Hepatocyte (in vitro differentiated cells): Measurements from ENCODE around the gene PLCB4.

Experiments used
- EZH2 ChIP-seq: fragments of 200-600 bp; sonication (generic); IDR thresholded peaks from 2 replicates; pipeline ENCODE4 v1.6.1; 2016; ENCODE audit warnings: antibody characterized with exemption, mild to moderate bottlenecking, borderline replicate concordance
- EZH2phosphoT487 ChIP-seq: fragments of 200-600 bp; sonication (generic); IDR thresholded peaks from one replicate; pipeline ENCODE4 v1.6.1; 2018; ENCODE audit warnings: antibody characterized with exemption, mild to moderate bottlenecking, low read depth, moderate library complexity; ENCODE audit not compliant: unreplicated experiment, severe bottlenecking
- TF ChIP-seq, protein P1 (sequence below): fragments of 200-600 bp; sonication (generic); IDR thresholded peaks from 2 replicates; pipeline ENCODE4 v1.5.1; 2016; ENCODE audit warnings: antibody characterized with exemption, mild to moderate bottlenecking; ENCODE audit not compliant: poor library complexity

DNA sequence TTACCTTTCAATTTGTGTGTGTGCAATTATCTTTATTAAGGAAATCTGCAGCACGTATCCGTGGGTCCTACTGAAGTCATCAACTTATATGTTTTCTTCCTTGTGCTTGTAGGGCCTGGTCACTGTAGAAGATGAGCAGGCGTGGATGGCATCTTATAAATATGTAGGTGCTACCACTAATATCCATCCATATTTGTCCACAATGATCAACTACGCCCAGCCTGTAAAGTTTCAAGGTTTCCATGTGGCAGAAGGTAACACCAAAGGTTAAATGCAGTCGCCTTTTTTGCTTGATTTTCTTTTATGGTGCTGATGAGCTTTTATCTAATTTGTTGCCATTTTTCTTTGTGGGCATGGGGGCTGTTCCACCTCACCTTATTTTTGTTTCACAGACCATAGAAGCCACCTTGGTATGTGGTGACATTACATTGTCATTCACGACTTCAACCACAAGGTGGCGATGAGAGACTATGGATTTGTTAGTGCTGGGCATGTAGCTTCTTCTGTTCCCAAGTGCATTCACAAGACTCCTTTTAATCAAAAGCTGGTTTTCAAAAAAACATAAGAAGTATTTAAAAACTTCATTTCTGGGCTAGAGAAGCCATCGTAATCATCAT is 339.0 kb downstream of the PLCB4 start:
- no peak for TF ChIP-seq EZH2phosphoT487
- TF ChIP-seq, protein P1, sequence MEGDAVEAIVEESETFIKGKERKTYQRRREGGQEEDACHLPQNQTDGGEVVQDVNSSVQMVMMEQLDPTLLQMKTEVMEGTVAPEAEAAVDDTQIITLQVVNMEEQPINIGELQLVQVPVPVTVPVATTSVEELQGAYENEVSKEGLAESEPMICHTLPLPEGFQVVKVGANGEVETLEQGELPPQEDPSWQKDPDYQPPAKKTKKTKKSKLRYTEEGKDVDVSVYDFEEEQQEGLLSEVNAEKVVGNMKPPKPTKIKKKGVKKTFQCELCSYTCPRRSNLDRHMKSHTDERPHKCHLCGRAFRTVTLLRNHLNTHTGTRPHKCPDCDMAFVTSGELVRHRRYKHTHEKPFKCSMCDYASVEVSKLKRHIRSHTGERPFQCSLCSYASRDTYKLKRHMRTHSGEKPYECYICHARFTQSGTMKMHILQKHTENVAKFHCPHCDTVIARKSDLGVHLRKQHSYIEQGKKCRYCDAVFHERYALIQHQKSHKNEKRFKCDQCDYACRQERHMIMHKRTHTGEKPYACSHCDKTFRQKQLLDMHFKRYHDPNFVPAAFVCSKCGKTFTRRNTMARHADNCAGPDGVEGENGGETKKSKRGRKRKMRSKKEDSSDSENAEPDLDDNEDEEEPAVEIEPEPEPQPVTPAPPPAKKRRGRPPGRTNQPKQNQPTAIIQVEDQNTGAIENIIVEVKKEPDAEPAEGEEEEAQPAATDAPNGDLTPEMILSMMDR, result peak; percentile 87
- no peak for TF ChIP-seq EZH2
